ENCODE data around the gene COG6. TPM values are rescaled to one million over a fixed set of nuclear protein-coding genes. Genes with fewer than 3 reads are reported as not detected.

COG6 gene
- total and polyA plus RNA-seq, 10 of the 15 experiments (the other 5 are each of a cell fraction or from before 2014, with no cell fraction given), result 4.5 to 29.8 (median 12.6) TPM

DNA sequence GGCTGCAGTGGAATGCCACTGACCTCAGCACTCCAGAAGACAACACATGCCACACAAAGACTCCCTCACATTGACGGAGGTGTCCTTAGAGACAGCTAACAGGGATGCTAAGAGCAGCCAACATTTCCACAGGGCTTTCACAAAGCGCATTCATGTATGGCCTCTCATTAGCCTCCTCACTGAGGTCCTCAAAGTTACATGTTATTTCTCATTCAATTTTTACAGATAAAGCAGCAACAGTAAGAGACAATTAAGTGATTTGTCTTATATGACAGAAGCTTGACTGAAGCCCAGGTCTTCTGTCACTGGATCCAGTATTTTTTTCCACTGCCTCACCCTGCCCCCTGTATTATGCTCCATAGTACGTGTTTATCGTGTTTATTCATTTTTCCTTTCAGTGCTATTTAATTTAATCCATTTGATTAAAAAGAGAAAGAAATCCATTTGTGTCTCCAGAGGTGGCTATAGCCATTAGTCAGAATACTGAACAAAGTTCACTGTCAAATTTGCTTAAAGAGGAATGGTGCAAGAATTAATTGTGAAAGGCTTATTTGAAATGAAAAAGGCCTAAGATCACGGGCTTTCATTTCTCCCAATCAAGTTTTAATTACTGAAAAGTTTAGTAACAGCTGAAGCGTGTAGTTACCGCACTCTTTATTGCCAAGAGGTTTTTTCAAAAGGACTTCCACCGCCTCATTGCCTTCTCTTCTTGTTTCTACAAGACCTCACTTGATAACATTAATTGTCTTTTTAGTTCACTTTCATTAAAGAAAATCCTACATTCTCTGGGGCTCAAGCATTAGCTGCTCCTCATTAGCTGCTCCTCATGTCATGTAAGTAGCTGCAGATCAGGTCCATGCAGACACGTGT lies 115.0 kb downstream of the COG6 start:
- ATAC-seq, result no peak
- RAD21 ChIA-PET (ENCODE audit: unreplicated experiment), result no interaction called here
- no TSS peak for BruUV-seq (replicated peaks)

More for the DNA sequence above, 115.0 kb downstream of the COG6 start:
- SMC1A ChIA-PET (ENCODE audit: uncharacterized antibody, unreplicated experiment), result interaction anchor here (1.3 to 1.5 kb wide), 2 partner anchors 11 to 21 kb away, joined by 4 read pairs; no protein-coding TSS in a partner anchor
- no peaks in the 10 kb centered on the region for H3K9me3 ChIP-seq (replicated peaks; ENCODE audit: control insufficient read depth, insufficient read depth, low read length)
- no peak overlapping the region for H3K9ac ChIP-seq (ENCODE audit: control insufficient read depth, insufficient read depth, low read length)
- FAIRE-seq (no peak), DNase-seq (ENCODE audit: low read depth, low spot score) (no peak)
- in situ Hi-C loops (cut with MboI) (loop anchor here (10.0 kb wide), 1 partner anchor 914 kb away; no protein-coding TSS in a partner anchor), intact Hi-C loops (cut with micrococcal nuclease; ENCODE audit: unreplicated experiment) (no loop called here)
- no peak for TF ChIP-seq ZZZ3 (IDR thresholded peaks at IDR 0.05; ENCODE audit: control insufficient read depth, insufficient read length, low read depth)
- TF ChIP-seq ASH2L (IDR thresholded peaks at IDR 0.05; ENCODE audit: borderline replicate concordance, low read depth), result no peak
- no peak for TF ChIP-seq CREM (IDR thresholded peaks at IDR 0.05; ENCODE audit: low read depth)
- no peak for TF ChIP-seq NFYA (IDR thresholded peaks at IDR 0.05; ENCODE audit: borderline replicate concordance, low read depth, low read length)
- no peak for TF ChIP-seq MTA2 (IDR thresholded peaks at IDR 0.05; ENCODE audit: low read depth)
- TF ChIP-seq STAT3 (IDR thresholded peaks at IDR 0.05; ENCODE audit: low read depth, low read length), result no peak
- no peak for TF ChIP-seq GABPA (IDR thresholded peaks at IDR 0.05; ENCODE audit: low read depth)
- TF ChIP-seq ZNF274 (IDR thresholded peaks at IDR 0.05; ENCODE audit: insufficient read depth, insufficient read length), result no peak
- TF ChIP-seq, protein P1, sequence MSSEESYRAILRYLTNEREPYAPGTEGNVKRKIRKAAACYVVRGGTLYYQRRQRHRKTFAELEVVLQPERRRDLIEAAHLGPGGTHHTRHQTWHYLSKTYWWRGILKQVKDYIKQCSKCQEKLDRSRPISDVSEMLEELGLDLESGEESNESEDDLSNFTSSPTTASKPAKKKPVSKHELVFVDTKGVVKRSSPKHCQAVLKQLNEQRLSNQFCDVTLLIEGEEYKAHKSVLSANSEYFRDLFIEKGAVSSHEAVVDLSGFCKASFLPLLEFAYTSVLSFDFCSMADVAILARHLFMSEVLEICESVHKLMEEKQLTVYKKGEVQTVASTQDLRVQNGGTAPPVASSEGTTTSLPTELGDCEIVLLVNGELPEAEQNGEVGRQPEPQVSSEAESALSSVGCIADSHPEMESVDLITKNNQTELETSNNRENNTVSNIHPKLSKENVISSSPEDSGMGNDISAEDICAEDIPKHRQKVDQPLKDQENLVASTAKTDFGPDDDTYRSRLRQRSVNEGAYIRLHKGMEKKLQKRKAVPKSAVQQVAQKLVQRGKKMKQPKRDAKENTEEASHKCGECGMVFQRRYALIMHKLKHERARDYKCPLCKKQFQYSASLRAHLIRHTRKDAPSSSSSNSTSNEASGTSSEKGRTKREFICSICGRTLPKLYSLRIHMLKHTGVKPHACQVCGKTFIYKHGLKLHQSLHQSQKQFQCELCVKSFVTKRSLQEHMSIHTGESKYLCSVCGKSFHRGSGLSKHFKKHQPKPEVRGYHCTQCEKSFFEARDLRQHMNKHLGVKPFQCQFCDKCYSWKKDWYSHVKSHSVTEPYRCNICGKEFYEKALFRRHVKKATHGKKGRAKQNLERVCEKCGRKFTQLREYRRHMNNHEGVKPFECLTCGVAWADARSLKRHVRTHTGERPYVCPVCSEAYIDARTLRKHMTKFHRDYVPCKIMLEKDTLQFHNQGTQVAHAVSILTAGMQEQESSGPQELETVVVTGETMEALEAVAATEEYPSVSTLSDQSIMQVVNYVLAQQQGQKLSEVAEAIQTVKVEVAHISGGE (CRISPR knock-in tag; IDR thresholded peaks at IDR 0.05), result no peak
- no peaks in the 10 kb centered on the region for H3K27me3 ChIP-seq (replicated peaks in 1 of 2; ENCODE audit: control insufficient read depth in 2 of 2, insufficient read depth in 2 of 2, low read length in 1 of 2)
- H3K4me1 ChIP-seq (ENCODE audit: control insufficient read depth, insufficient read depth, low read length), result no peaks in the 10 kb centered on the region
- no peak overlapping the region for H3K4me2 ChIP-seq (ENCODE audit: control insufficient read depth, insufficient read depth)
- no peak overlapping the region for H3K27ac ChIP-seq (ENCODE audit: control insufficient read depth, insufficient read depth)
- CTCF ChIA-PET, result interaction anchor here (1.4 kb wide), 1 partner anchor 912 kb away, joined by 4 read pairs; no protein-coding TSS in a partner anchor
- POLR2A ChIA-PET, result no interaction called here
- H2AFZ ChIP-seq (ENCODE audit: control insufficient read depth, low read depth, low read length), result no peak overlapping the region
- WGBS (ENCODE audit: insufficient coverage, insufficient replicate concordance, low lambda C conversion rate, missing lambda C conversion rate), result 69% methylated on average over 9 of the region's 9 CpGs
- no peaks in the 10 kb centered on the region for H3K36me3 ChIP-seq (ENCODE audit: control insufficient read depth in 2 of 2, insufficient read depth in 2 of 2, low read length in 1 of 2)
- no peaks in the 10 kb centered on the region for H4K20me1 ChIP-seq (ENCODE audit: control insufficient read depth, insufficient read depth)
- no peak overlapping the region for H3K4me3 ChIP-seq
- no peaks in the 10 kb centered on the region for H3K79me2 ChIP-seq (ENCODE audit: control insufficient read depth, insufficient read depth, low read length)

Measured in GM12878 (cell line).